GM18505 (cell line): ENCODE results near the gene MYH9.

Source experiments
- ATAC-seq: cut with Tn5 transposase; IDR thresholded peaks from one replicate; pipeline ENCODE4 v1.9.1; 2021; ENCODE audit not compliant: unreplicated experiment
- POLR2A ChIP-seq: IDR thresholded peaks from 4 replicates; pipeline ENCODE4 v1.6.1; 2011; ENCODE audit warnings: borderline replicate concordance; ENCODE audit not compliant: insufficient read depth, insufficient read length; ENCODE audit errors: extremely low read depth

The MYH9 gene

GRCh38 chr22:36362932-36363331 is 24.8 kb downstream of the MYH9 start:
- no peak for ATAC-seq
- no peak for TF ChIP-seq POLR2A

GRCh38 chr22:36362075-36362474 is 25.7 kb downstream of the MYH9 start:
- ATAC-seq = no peak
- TF ChIP-seq POLR2A = no peak

GRCh38 chr22:36360871-36361383 is 26.8 kb downstream of the MYH9 start:
- ATAC-seq = no peak
- TF ChIP-seq POLR2A = no peak

GRCh38 chr22:36360011-36360410 is 27.8 kb downstream of the MYH9 start:
- TF ChIP-seq POLR2A = no peak
- no peak for ATAC-seq

GRCh38 chr22:36359470-36359996 is 28.2 kb downstream of the MYH9 start:
- ATAC-seq = no peak
- peak; percentile 6 for TF ChIP-seq POLR2A

GRCh38 chr22:36358533-36359469 is 29.0 kb downstream of the MYH9 start:
- peak; percentile 34 for TF ChIP-seq POLR2A
- no peak for ATAC-seq

- no peak for TF ChIP-seq POLR2A
- ATAC-seq = no peak
Measured at GRCh38 chr22:36356708-36357624, 30.8 kb downstream of the MYH9 start.

DNA sequence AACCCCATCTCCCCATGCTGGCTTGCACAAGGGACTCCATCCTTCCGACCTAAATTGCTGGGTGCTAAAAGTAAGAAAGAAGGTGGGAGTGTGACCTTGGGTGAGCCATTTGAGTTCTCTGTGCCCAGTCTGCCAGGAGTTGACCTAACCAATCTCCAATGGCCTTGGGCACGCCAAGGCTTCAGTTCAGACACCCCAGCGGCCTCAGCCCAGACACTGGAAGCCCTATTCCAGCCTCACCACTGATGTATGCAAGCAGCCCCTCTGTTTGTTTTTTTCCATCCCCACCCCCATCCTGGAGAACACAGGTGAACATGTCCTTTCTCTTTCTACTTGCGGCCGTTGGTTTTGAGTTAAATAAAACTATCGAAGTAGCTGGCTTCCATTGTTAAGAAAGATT is 31.9 kb downstream of the MYH9 start:
- no peak for TF ChIP-seq POLR2A
- ATAC-seq = no peak

GRCh38 chr22:36355362-36355761 is 32.4 kb downstream of the MYH9 start:
- no peak for ATAC-seq
- no peak for TF ChIP-seq POLR2A

DNA sequence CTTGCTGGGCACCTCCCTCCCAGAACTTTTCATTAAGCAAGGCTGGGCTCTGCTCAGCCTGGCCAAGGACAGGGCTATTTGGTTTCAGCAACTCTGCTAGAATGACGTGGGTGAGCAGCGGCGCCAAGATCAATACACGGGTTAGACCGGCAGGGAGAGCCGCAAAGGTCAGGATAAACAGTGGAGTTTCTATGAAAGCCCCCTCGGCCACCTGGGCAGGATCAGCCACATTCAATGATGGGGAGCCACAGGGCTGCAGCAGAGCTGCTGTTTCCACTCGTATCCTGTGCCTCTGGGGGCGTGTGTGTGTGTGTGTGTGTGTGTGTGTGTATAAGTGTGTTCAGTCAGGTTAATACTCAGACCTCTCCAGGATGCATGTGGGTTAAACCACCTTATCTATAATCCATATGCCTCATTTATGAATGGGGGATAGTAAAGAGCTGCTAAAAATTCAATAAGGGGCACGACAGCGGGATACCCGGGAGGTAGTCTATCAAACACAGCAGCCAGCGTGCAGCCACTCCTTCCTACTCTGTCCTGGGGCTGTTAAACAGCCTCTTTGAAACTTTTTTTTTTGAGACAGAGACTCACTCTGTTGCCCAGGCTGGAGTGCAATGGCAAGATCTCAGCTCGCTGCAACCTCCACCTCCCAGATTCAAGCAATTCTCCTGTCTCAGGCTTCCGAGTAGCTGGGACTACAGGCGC is 34.8 kb downstream of the MYH9 start:
- no peak for ATAC-seq

DNA sequence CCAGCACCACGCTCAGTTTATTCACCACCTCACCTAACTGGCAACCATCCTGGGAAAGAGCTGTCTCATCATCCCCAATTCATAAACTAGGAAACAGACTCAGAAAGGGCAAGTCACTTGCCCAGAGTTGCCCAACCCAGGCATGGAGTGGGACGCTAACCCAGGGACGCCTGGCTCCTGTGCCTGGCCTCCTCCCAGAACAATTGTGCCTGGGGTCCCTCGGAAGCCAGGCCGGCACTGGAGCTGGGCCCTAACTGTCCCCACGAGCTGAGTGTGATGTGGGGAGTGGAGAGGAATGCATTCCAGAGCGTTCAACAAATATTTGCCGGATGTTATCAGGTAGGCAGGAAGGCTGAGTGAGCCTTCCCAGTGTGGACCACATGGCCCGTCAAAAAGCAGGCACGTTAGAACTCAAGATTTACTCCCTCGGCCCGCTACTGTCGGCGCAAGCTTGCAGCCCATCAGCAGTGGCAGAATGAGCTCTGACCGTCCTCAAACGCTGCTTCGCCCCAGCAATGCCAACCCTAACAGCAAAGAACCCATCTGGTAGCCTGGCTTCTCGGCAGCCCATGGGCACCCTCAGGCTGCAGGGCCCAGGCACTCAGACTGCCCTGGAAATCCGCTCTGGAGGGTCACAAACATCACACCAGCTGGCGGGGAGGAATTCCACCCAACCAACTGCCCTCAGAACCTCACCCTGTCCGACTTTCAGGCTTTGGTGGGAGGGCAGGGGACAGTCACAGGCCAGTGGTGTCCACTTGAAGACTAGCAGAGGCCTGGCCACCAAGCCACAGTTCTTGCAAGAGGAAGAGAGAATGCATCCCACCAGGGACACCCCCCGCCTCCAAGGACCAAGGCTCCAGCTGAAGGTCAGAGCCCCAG is 35.6 kb downstream of the MYH9 start:
- ATAC-seq = no peak
- no peak for TF ChIP-seq POLR2A

More for the DNA sequence above, 34.8 kb downstream of the MYH9 start:
- no peak for TF ChIP-seq POLR2A

DNA sequence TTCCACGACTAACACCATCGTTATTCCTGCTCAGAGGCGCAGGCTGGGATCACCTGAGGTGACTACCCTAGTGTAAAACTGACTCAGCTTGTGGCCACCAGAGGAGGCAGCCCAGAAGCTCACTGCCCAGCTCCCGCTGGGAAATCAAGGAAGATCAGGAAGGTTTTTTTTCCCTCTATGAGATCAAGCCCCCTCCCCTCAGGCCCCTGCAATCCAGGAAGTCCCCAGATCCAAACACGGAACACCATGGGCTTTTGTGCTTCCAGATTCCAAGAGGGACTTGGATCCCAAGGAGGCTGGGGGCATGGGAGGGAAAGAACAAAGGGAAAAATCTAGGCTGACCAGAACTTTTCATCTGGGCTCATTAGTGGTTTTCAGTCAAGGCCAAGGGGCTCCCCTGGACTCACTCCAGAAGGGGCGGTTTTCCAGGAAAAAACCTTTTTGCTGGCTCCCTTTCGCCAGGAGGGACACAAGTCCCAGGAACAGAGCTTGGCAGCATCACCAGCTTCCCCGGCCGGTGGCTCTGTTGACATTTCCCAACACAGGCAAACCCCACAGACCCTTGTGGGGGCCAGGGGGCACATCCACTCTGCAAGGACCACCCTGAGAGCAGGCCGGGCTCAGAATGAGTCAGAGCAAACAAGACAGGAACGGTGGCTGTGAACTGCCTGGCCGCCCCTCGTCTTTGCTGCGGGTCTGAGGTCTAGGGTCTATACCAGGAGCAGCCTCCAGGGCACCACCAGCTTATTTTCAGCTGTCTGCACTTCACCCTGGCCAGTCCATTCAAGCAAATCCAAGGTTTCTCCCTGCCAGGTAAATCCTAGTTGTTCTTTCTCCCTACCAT is 36.8 kb downstream of the MYH9 start:
- ATAC-seq = no peak
- peak; percentile 10 for TF ChIP-seq POLR2A

DNA sequence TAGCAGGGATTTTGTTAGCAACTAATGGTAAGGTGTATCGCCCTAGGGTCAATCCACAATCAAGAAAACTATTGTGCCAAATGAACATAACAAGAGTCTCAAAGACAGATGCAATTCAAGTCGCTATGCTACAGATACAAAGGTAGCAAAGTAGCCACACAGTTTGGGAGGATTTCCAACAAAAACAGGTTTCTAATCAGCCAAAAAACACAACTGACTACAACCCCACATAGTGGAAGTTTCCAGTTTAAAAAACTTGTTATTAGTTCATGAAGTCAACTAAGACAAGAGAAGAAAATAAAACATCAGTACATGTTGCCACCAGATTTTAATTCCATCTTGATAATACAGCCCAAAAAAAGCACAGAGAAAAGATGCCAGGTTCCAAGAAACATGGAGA is 38.0 kb downstream of the MYH9 start:
- no peak for TF ChIP-seq POLR2A
- no peak for ATAC-seq
